Activated CD4-positive, alpha-beta T cell treated with anti-CD3 and anti-CD28 coated beads, Interleukin-2, amount 10 ng/mL, durations not matched to agents 7 days and 5 days (primary cell): ENCODE measurements around the gene DGKG. TPM values are rescaled to one million over a fixed set of nuclear protein-coding genes. Genes with fewer than 3 reads are reported as not detected.
A peak's percentile ranks its signal among the peaks of the same experiment; 100 is the strongest.

Source experiments
- CTCF ChIA-PET: fragments of 350-600 bp; sonication (Branson Sonifier 250); formaldehyde crosslinking; loops from one replicate; lab custom pipeline; 2021; ENCODE audit warnings: antibody characterized with exemption; lab: Charles Lee
- POLR2A ChIA-PET: fragments of 350-600 bp; sonication (Branson Sonifier 250); formaldehyde crosslinking; loops from one replicate; lab custom pipeline; 2021; ENCODE audit warnings: antibody characterized with exemption; lab: Charles Lee
- DNase-seq: peaks from one replicate; pipeline ENCODE4 v3.0.0-alpha.2; 2020
- H3K27ac Mint-ChIP-seq: one replicate; pipeline ENCODE4 v1.8.0; 2021; ENCODE audit warnings: mild to moderate bottlenecking, moderate library complexity, mixed read lengths
- H3K27me3 Mint-ChIP-seq: one replicate; pipeline ENCODE4 v1.8.0; 2021; ENCODE audit warnings: mixed read lengths
- H3K36me3 Mint-ChIP-seq: one replicate; pipeline ENCODE4 v1.8.0; 2021; ENCODE audit warnings: low read depth, mixed read lengths
- H3K4me1 Mint-ChIP-seq: one replicate; pipeline ENCODE4 v1.8.0; 2021; ENCODE audit warnings: mixed read lengths
- H3K4me3 Mint-ChIP-seq: one replicate; pipeline ENCODE4 v1.8.0; 2021; ENCODE audit warnings: mild to moderate bottlenecking, moderate library complexity, mixed read lengths
- H3K9me3 Mint-ChIP-seq: one replicate; pipeline ENCODE4 v1.8.0; 2021; ENCODE audit warnings: mixed read lengths
- total RNA-seq, 2 experiments: library from RNA; stranded (reverse); gene quantifications; one replicate each; pipeline ENCODE4 v1.2.3, GENCODE V29; 2021

The DGKG gene
- total RNA-seq, 2 experiments from 2014 or later = 0.04 TPM; not detected in 1

- Mint-ChIP-seq H3K4me1 (no peaks in the 10 kb centered on the region), H3K27me3 (peaks cover 5% of the 10 kb centered on the region), H3K9me3 (no peaks in the 10 kb centered on the region), H3K36me3 (no peaks in the 10 kb centered on the region), H3K4me3 (no peak overlapping the region), H3K27ac (no peak overlapping the region)
- CTCF ChIA-PET = interaction anchor here (1.2 to 1.4 kb wide), 2 partner anchors 17 to 22 kb away, joined by 3 read pairs; no protein-coding TSS in a partner anchor
- no peak for DNase-seq
- POLR2A ChIA-PET = no interaction called here
Measured at GRCh38 chr3:186280737-186281136, 81.3 kb downstream of the DGKG start.

GRCh38 chr3:186277268-186277909 lies 84.6 kb downstream of the DGKG start:
- Mint-ChIP-seq H3K36me3 (no peaks in the 10 kb centered on the region), H3K4me1 (no peaks in the 10 kb centered on the region), H3K4me3 (no peak overlapping the region), H3K9me3 (no peaks in the 10 kb centered on the region), H3K27ac (no peak overlapping the region), H3K27me3 (peaks cover 7% of the 10 kb centered on the region)
- ChIA-PET CTCF (interaction anchor here (1.0 kb wide), 1 partner anchor 30 kb away, joined by 3 read pairs; no protein-coding TSS in a partner anchor), POLR2A (no interaction called here)
- DNase-seq = no peak

GRCh38 chr3:186275436-186275835 lies 86.6 kb downstream of the DGKG start:
- Mint-ChIP-seq H3K27ac (no peak overlapping the region), H3K36me3 (no peaks in the 10 kb centered on the region), H3K4me1 (no peaks in the 10 kb centered on the region), H3K4me3 (no peak overlapping the region), H3K27me3 (peaks cover 7% of the 10 kb centered on the region), H3K9me3 (no peaks in the 10 kb centered on the region)
- no peak for DNase-seq
- CTCF ChIA-PET = no interaction called here
- POLR2A ChIA-PET = no interaction called here

GRCh38 chr3:186273586-186273985 lies 88.4 kb downstream of the DGKG start:
- Mint-ChIP-seq H3K4me3 (no peak overlapping the region), H3K36me3 (no peaks in the 10 kb centered on the region), H3K27ac (no peak overlapping the region), H3K27me3 (peaks cover 4% of the 10 kb centered on the region), H3K4me1 (no peaks in the 10 kb centered on the region), H3K9me3 (no peaks in the 10 kb centered on the region)
- no peak for DNase-seq
- CTCF ChIA-PET = no interaction called here
- POLR2A ChIA-PET = no interaction called here

GRCh38 chr3:186270701-186271100 lies 91.3 kb downstream of the DGKG start:
- Mint-ChIP-seq H3K4me3 (no peak overlapping the region), H3K4me1 (no peaks in the 10 kb centered on the region), H3K36me3 (no peaks in the 10 kb centered on the region), H3K9me3 (no peaks in the 10 kb centered on the region), H3K27ac (no peak overlapping the region), H3K27me3 (peaks cover 4% of the 10 kb centered on the region)
- POLR2A ChIA-PET = no interaction called here
- CTCF ChIA-PET = interaction anchor here (1.1 to 1.4 kb wide), 2 partner anchors 270 to 327 kb away, joined by 3 to 5 read pairs; no protein-coding TSS in a partner anchor
- DNase-seq = no peak

- DNase-seq = no peak
- Mint-ChIP-seq H3K27me3 (peaks cover 4% of the 10 kb centered on the region), H3K4me3 (no peak overlapping the region), H3K36me3 (no peaks in the 10 kb centered on the region), H3K9me3 (no peaks in the 10 kb centered on the region), H3K4me1 (no peaks in the 10 kb centered on the region), H3K27ac (no peak overlapping the region)
- POLR2A ChIA-PET = no interaction called here
- CTCF ChIA-PET = interaction anchor here (1.0 kb wide), 1 partner anchor 9 kb away, joined by 3 read pairs; no protein-coding TSS in a partner anchor
Measured at GRCh38 chr3:186268616-186269448, 93.2 kb downstream of the DGKG start.

GRCh38 chr3:186267758-186268157 lies 94.3 kb downstream of the DGKG start:
- Mint-ChIP-seq H3K36me3 (no peaks in the 10 kb centered on the region), H3K4me1 (no peaks in the 10 kb centered on the region), H3K27me3 (peaks cover 2% of the 10 kb centered on the region), H3K4me3 (no peak overlapping the region), H3K27ac (no peak overlapping the region), H3K9me3 (no peaks in the 10 kb centered on the region)
- POLR2A ChIA-PET = no interaction called here
- no peak for DNase-seq
- CTCF ChIA-PET = no interaction called here

- ChIA-PET CTCF (interaction anchor here (0.9 kb wide), 1 partner anchor 10 kb away, joined by 5 read pairs; no protein-coding TSS in a partner anchor), POLR2A (no interaction called here)
- H3K4me1 Mint-ChIP-seq = peaks cover under 1% of the 10 kb centered on the region
- H3K4me3 Mint-ChIP-seq = no peak overlapping the region
- H3K36me3 Mint-ChIP-seq = no peaks in the 10 kb centered on the region
- peaks cover 2% of the 10 kb centered on the region for H3K27me3 Mint-ChIP-seq
- DNase-seq = no peak
- no peak overlapping the region for H3K27ac Mint-ChIP-seq
- no peaks in the 10 kb centered on the region for H3K9me3 Mint-ChIP-seq
Measured at GRCh38 chr3:186264608-186265400, 97.2 kb downstream of the DGKG start.

GRCh38 chr3:186261638-186262037 lies 100.4 kb downstream of the DGKG start:
- Mint-ChIP-seq H3K9me3 (no peaks in the 10 kb centered on the region), H3K4me3 (no peak overlapping the region), H3K27me3 (peaks cover 2% of the 10 kb centered on the region), H3K36me3 (no peaks in the 10 kb centered on the region), H3K4me1 (peaks cover 4% of the 10 kb centered on the region), H3K27ac (no peak overlapping the region)
- CTCF ChIA-PET = interaction anchor here (1.1 to 5.3 kb wide), 2 partner anchors 20 to 279 kb away, joined by 3 to 40 read pairs; no protein-coding TSS in a partner anchor
- DNase-seq = no peak
- POLR2A ChIA-PET = no interaction called here

- no peaks in the 10 kb centered on the region for H3K36me3 Mint-ChIP-seq
Measured at GRCh38 chr3:186260726-186261125, 101.3 kb downstream of the DGKG start.

GRCh38 chr3:186259612-186260383 lies 102.2 kb downstream of the DGKG start:
- DNase-seq = peak; percentile 56
- Mint-ChIP-seq H3K36me3 (no peaks in the 10 kb centered on the region), H3K27me3 (no peaks in the 10 kb centered on the region), H3K9me3 (no peaks in the 10 kb centered on the region), H3K4me3 (no peak overlapping the region), H3K4me1 (peaks cover 8% of the 10 kb centered on the region), H3K27ac (no peak overlapping the region)
- POLR2A ChIA-PET = no interaction called here
- CTCF ChIA-PET = interaction anchor here (0.6 to 5.3 kb wide), 13 partner anchors 10 to 355 kb away, joined by 3 to 40 read pairs (median 3); no protein-coding TSS in a partner anchor

More at GRCh38 chr3:186260726-186261125, 101.3 kb downstream of the DGKG start:
- Mint-ChIP-seq H3K27me3 (no peaks in the 10 kb centered on the region), H3K4me1 (peaks cover 4% of the 10 kb centered on the region), H3K9me3 (no peaks in the 10 kb centered on the region), H3K4me3 (no peak overlapping the region), H3K27ac (no peak overlapping the region)
- ChIA-PET CTCF (interaction anchor here (1.1 to 5.3 kb wide), 3 partner anchors 276 to 283 kb away, joined by 3 to 40 read pairs (median 3); no protein-coding TSS in a partner anchor), POLR2A (no interaction called here)
- no peak for DNase-seq

- H3K9me3 Mint-ChIP-seq = no peaks in the 10 kb centered on the region
- no peaks in the 10 kb centered on the region for H3K36me3 Mint-ChIP-seq
- no peak overlapping the region for H3K4me3 Mint-ChIP-seq
- ChIA-PET POLR2A (no interaction called here), CTCF (interaction anchor here (1.0 to 5.3 kb wide), 8 partner anchors 12 to 356 kb away, joined by 3 to 40 read pairs (median 3); no protein-coding TSS in a partner anchor)
- no peak overlapping the region for H3K27ac Mint-ChIP-seq
- DNase-seq = no peak
- H3K4me1 Mint-ChIP-seq = peaks cover 16% of the 10 kb centered on the region
- no peaks in the 10 kb centered on the region for H3K27me3 Mint-ChIP-seq
Measured at GRCh38 chr3:186258968-186259367, 103.1 kb downstream of the DGKG start.
